Measurements from ENCODE around the gene FASTK.
A peak's percentile ranks its signal among the peaks of the same experiment; 100 is the strongest.

FASTK gene

DNA sequence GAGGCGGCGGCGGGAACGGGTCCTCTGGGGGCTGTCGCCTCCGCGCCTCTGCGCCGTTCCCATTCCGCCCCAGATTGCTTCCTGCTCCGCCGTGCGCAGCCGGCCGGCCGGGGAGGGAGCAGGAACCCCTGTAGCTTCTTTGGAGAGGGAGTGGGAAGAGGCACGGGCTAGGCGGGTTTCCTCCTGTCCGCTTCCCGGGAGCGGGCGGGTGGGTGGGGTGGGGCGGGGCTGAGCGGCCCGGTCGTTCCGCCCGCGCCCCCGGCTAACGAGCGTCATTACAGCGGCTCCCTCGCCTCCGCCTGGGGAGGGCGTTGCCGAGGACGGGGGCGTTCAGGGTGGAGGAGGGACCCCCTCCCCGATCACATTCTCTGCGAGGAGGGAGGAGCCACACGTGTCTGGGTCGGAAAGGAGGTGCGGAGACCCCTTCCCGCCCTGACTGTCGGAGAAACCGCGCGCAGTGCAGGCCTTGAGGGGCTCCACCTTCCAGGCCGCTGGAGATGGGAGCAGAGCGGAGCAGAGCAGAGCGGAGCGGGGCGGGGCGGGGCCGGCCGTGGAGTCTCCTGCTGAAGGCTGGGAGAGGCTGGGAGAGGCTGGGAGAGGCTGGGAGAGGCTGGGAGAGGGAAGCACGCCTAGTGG, 45.4 kb upstream of the FASTK start:
- TF ChIP-seq CTCF (IDR thresholded peaks at IDR 0.05; ENCODE audit: borderline replicate concordance, control extremely low read depth, extremely low read depth, insufficient read depth, missing control alignments): no peak
- in situ Hi-C loops (cut with MboI; ENCODE audit: low sequenced_read_pairs, unreplicated experiment): no loop called here
- no peak for DNase-seq (ENCODE audit: low spot score)

DNA sequence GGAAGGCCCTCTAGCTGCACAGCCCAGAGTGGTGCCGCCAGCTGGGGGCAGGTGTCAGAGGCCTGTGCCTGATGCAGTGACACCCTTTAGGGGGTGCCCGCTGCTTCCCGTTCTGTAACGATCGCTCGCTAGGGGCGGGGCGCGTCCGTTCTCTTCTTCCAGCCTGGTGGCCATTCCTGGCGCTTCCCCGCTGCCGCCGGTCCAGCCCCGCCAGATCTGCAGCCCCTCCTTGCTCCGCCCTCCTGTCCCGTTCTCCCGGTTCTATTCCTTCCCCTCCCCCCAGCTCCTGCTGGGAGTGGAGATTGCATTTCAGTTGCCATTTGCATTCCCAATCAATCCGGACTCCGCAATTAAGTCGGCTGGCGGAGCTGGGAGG, 44.8 kb upstream of the FASTK start:
- DNase-seq (ENCODE audit: low spot score): no peak
- in situ Hi-C loops (cut with MboI; ENCODE audit: low sequenced_read_pairs, unreplicated experiment): no loop called here
- TF ChIP-seq CTCF (IDR thresholded peaks at IDR 0.05; ENCODE audit: borderline replicate concordance, control extremely low read depth, extremely low read depth, insufficient read depth, missing control alignments): no peak

DNA sequence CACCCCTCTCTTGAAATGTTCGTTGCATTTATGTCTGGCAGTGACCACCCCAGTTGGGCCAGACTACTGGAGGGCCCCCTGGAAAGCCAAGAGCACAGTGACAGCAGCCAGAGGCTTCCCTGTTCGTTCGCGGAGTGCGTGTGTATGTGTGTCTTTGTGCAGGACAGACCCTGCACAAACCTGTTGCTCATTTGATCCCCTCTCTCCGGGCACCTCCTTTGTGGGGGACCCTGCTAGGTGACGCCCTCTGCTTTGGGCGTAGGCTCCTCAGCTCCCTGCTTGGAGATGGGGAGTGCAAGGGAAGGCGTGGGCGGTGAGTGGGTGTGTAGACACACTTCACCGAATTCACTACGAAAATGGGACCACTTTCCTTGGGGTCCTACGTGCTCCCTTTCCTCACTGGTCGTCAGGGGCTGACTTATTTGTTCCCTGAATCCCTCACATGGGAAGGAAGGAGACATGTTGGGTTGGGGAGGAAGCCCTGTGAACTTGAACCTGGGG, 44.3 kb upstream of the FASTK start:
- in situ Hi-C loops (cut with MboI; ENCODE audit: low sequenced_read_pairs, unreplicated experiment): no loop called here
- no peak for DNase-seq (ENCODE audit: low spot score)
- no peak for TF ChIP-seq CTCF (IDR thresholded peaks at IDR 0.05; ENCODE audit: borderline replicate concordance, control extremely low read depth, extremely low read depth, insufficient read depth, missing control alignments)

DNA sequence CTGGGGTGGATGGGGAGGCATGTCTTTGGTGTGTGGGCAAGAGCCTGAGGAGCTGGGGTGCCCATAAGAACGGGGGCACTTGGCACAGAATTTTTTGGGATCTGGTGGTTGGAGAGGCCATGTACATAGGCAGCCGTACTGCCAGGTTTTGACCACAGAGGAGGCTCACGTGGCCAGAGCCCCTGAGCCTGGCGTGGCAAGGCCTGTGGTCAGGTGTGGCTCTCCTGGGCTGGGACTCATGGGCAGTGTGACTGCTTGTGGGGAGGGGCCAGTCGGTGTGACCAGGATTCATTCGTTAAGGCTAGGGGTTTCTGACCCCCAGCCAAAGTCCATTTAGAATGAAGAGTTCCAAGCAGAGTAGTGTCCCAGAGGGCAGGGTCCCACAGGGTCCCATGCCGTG, 43.9 kb upstream of the FASTK start:
- DNase-seq (ENCODE audit: low spot score): no peak
- TF ChIP-seq CTCF (IDR thresholded peaks at IDR 0.05; ENCODE audit: borderline replicate concordance, control extremely low read depth, extremely low read depth, insufficient read depth, missing control alignments): no peak
- in situ Hi-C loops (cut with MboI; ENCODE audit: low sequenced_read_pairs, unreplicated experiment): no loop called here

DNA sequence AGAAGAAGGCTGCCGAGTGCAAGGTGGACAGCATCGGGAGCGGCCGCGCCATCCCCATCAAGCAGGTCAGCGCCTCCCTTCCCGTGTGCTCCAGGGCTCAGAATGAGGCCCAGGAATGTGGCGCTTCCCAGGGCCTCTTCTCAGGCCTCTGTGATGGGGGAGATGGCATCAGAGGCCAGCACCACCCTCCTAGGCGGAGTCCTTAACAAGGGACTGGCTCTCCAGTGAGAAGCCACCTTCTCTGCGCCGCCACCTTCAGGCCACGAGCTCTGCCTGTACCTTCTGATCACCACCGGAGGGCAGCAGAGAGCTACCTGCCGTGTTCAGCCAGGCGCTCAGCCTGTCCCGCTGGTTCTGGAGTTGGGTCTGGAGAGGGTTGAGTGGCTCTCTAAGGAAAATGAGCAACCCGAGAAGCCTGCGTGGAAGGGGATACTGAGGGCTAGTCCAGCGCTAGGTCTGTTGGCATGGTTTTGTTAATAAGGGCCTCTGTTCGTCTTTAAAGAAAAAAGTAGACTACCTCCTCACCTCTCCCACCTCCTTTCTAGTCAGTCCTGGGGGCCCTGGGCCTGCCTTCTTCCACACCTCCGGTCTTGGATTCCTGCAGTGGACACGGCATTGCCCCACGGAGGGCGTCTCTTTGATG, 43.3 kb upstream of the FASTK start:
- in situ Hi-C loops (cut with MboI; ENCODE audit: low sequenced_read_pairs, unreplicated experiment): no loop called here
- peak; percentile 97 for DNase-seq (ENCODE audit: low spot score)
- TF ChIP-seq CTCF (IDR thresholded peaks at IDR 0.05; ENCODE audit: borderline replicate concordance, control extremely low read depth, extremely low read depth, insufficient read depth, missing control alignments): peak; percentile 98

- no peak for TF ChIP-seq CTCF (IDR thresholded peaks at IDR 0.05; ENCODE audit: borderline replicate concordance, control extremely low read depth, extremely low read depth, insufficient read depth, missing control alignments)
- DNase-seq (ENCODE audit: low spot score): no peak
- in situ Hi-C loops (cut with MboI; ENCODE audit: low sequenced_read_pairs, unreplicated experiment): no loop called here
Observed at GRCh38 chr7:151123158-151123821, 42.7 kb upstream of the FASTK start.

Measured in GM13976 (cell line).